B cell (primary cell): ENCODE data around the gene ATP4B. TPM values are rescaled to one million over a fixed set of nuclear protein-coding genes. Genes with fewer than 3 reads are reported as not detected.

Experiments used
- ATAC-seq: fragments of 200-7000 bp; cut with Tn5 transposase; one replicate; pipeline ENCODE4 v1.10.0; 2021; ENCODE audit warnings: low read depth, mild to moderate bottlenecking, moderate number of reproducible peaks, moderate library complexity
- CTCF ChIA-PET: fragments of 350-600 bp; sonication (Branson Sonifier 250); formaldehyde crosslinking; loops from one replicate; lab custom pipeline; 2021; ENCODE audit warnings: antibody characterized with exemption, inconsistent platforms; lab: Charles Lee
- POLR2A ChIA-PET: fragments of 350-600 bp; sonication (Branson Sonifier 250); formaldehyde crosslinking; loops from one replicate; lab custom pipeline; 2021; ENCODE audit warnings: antibody characterized with exemption; lab: Charles Lee
- DNase-seq: peaks from one replicate; pipeline ENCODE4 v3.0.0; 2013
- H2AFZ ChIP-seq: 2 replicates; pipeline ENCODE4 v1.6.1; 2012; ENCODE audit warnings: mild to moderate bottlenecking, low read depth, low read length; ENCODE audit not compliant: insufficient read depth, poor library complexity, severe bottlenecking
- H3K27ac ChIP-seq, 2 donors: 1 replicate in 1 of 2; 2 replicates in 1 of 2; pipeline ENCODE4 v1.5.1; 2012 to 2013; ENCODE audit warnings: low read length in 2 of 2, mild to moderate bottlenecking in 2 of 2, moderate library complexity in 1 of 2
- H3K27me3 ChIP-seq, 4 experiments: fragments of 200-600 bp in 1 of 4; sonication (generic) in 1 of 4; replicated peaks in 1 of 4; 1 replicate in 2 of 4; 2 replicates in 2 of 4; pipeline versions ENCODE4 v1.6.1 to v1.7.0; 2013 to 2016; ENCODE audit warnings: low read length in 3 of 4, mild to moderate bottlenecking in 2 of 4, mixed read lengths in 1 of 4, moderate library complexity in 1 of 4; ENCODE audit not compliant: insufficient read depth in 4 of 4, control insufficient read depth in 3 of 4; ENCODE audit errors: control extremely low read depth in 1 of 4
- H3K36me3 ChIP-seq, 2 experiments: replicated peaks in 1 of 2; 1 replicate in 1 of 2; 2 replicates in 1 of 2; pipeline versions ENCODE4 v1.6.1 to v1.7.1; 2013; ENCODE audit warnings: low read length in 1 of 2; ENCODE audit not compliant: insufficient read depth in 2 of 2, control insufficient read depth in 1 of 2; ENCODE audit errors: control extremely low read depth in 1 of 2, extremely low read depth in 1 of 2
- H3K4me1 ChIP-seq, 2 donors: fragments of 200-600 bp in 1 of 2; sonication (generic) in 1 of 2; 1 replicate in 1 of 2; 2 replicates in 1 of 2; pipeline versions ENCODE4 v1.5.1 to v1.6.1; 2013 to 2017; ENCODE audit warnings: low read length in 2 of 2; ENCODE audit not compliant: control insufficient read depth in 2 of 2, insufficient read depth in 2 of 2
- H3K4me2 ChIP-seq: replicated peaks from 2 replicates; pipeline ENCODE3; 2012; ENCODE audit warnings: mild to moderate bottlenecking, low read depth, low read length; ENCODE audit not compliant: poor library complexity, severe bottlenecking
- H3K4me3 ChIP-seq, 5 experiments: fragments of 200-600 bp in 1 of 5; sonication (generic) in 1 of 5; 1 replicate in 3 of 5; 2 replicates in 2 of 5; pipeline versions ENCODE4 v1.5.1 to v1.7.0; 2011 to 2016; ENCODE audit warnings: low read length in 4 of 5, mild to moderate bottlenecking in 4 of 5, low read depth in 2 of 5, control low read depth in 1 of 5, moderate library complexity in 1 of 5; ENCODE audit not compliant: insufficient read depth in 1 of 5; ENCODE audit errors: control extremely low read depth in 1 of 5, extremely low read depth in 1 of 5
- H3K79me2 ChIP-seq: fragments of 200-600 bp; sonication (generic); one replicate; pipeline ENCODE4 v1.6.0; 2016; ENCODE audit warnings: low read length; ENCODE audit not compliant: control insufficient read depth, insufficient read depth
- H3K9ac ChIP-seq: fragments of 200-600 bp; sonication (generic); 2 replicates; pipeline ENCODE4 v1.6.1; 2017; ENCODE audit warnings: mild to moderate bottlenecking, low read length, moderate library complexity
- H3K9me3 ChIP-seq, 3 donors: one replicate each; pipeline versions ENCODE4 v1.6.1 to v1.7.1; 2013; ENCODE audit warnings: low read length in 2 of 3; ENCODE audit not compliant: control insufficient read depth in 2 of 3, insufficient read depth in 1 of 3; ENCODE audit errors: control extremely low read depth in 1 of 3
- H4K20me1 ChIP-seq: 2 replicates; pipeline ENCODE4 v1.6.0; 2012; ENCODE audit warnings: mild to moderate bottlenecking, low read length; ENCODE audit not compliant: insufficient read depth, control insufficient read depth, poor library complexity, severe bottlenecking
- H3K27ac Mint-ChIP-seq: one replicate; pipeline ENCODE4 v1.8.0; 2021; ENCODE audit warnings: mixed read lengths
- H3K27me3 Mint-ChIP-seq: one replicate; pipeline ENCODE4 v1.8.0; 2021; ENCODE audit warnings: mixed read lengths
- H3K4me1 Mint-ChIP-seq: one replicate; pipeline ENCODE4 v1.8.0; 2021; ENCODE audit warnings: mixed read lengths
- H3K4me3 Mint-ChIP-seq: one replicate; pipeline ENCODE4 v1.8.0; 2021; ENCODE audit warnings: mixed read lengths
- H3K9me3 Mint-ChIP-seq: one replicate; pipeline ENCODE4 v1.8.0; 2022; ENCODE audit warnings: mixed read lengths; ENCODE audit not compliant: insufficient read depth
- EZH2 ChIP-seq: IDR thresholded peaks from 2 replicates; pipeline ENCODE4 v1.6.1; 2012; ENCODE audit warnings: borderline replicate concordance, low read depth, mild to moderate bottlenecking, moderate library complexity, low read length; ENCODE audit not compliant: insufficient read depth, poor library complexity, severe bottlenecking
- WGBS: methylation state at CpG from one replicate; pipeline ENCODE4 v1.1.5; 2013; ENCODE audit warnings: missing lambda C conversion rate; ENCODE audit not compliant: insufficient coverage; 5-methylcytosine and 5-hydroxymethylcytosine counted together
- intact Hi-C: fragments of 100-400 bp; cut with micrococcal nuclease; formaldehyde crosslinking; loops from one replicate; pipeline ENCODE4 v1.10.0; 2022
- polyA plus RNA-seq: library from polyadenylated mRNA; depleted of rRNA; stranded (reverse); fragments of >200 nt; gene quantifications from 2 replicates; pipeline ENCODE4 v1.2.3, GENCODE V29; 2012
- total RNA-seq, 2 donors: library from RNA; stranded (reverse); fragments of 120-200 nt in 1 of 2; gene quantifications; 1 replicate in 1 of 2; 2 replicates in 1 of 2; pipeline versions ENCODE4 v1.2.3 to v1.2.4, GENCODE V29; 2013 to 2022
- TF ChIP-seq, protein P1 (sequence below): fragments of 200-600 bp; IDR thresholded peaks from one replicate; pipeline ENCODE4 v1.8.0; 2022; ENCODE audit warnings: antibody characterized with exemption, mild to moderate bottlenecking

Gene ATP4B
- total and polyA plus RNA-seq, 2 donors (not counting 1 experiment from before 2014, with no cell fraction given), result not detected

DNA sequence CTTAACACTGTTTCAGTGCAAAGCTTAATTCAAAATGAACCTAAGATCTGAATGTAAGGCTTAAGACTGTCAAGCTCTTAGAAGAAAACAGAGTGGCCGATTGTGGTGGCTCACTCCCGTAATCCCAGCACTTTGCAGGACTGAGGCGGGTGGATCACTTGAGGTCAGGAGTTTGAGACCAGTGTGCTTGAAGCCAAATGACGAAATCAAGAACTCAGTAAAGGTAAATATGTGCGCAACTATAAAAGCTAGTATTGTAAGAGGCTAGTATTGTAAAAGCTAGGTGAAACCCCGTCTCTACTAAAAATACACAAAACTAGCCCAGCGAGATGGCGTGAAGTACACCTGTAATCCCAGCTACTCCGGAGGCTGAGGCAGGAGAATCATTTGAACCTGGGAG, 12.7 kb downstream of the ATP4B start:
- H3K4me2 ChIP-seq, result no peak overlapping the region
- H3K27ac ChIP-seq, result no peak overlapping the region
- DNase-seq (no peak), ATAC-seq (no peak)
- no peaks in the 10 kb centered on the region for H3K27me3 Mint-ChIP-seq
- ChIA-PET CTCF (no interaction called here), POLR2A (no interaction called here)
- H3K27ac Mint-ChIP-seq, result no peak overlapping the region
- peaks cover 33% of the 10 kb centered on the region for H3K4me1 Mint-ChIP-seq
- no peak overlapping the region for H3K4me3 ChIP-seq
- no peaks in the 10 kb centered on the region for H3K9me3 Mint-ChIP-seq
- H3K4me1 ChIP-seq, result peaks cover 9 to 16% of the 10 kb centered on the region in 2 donors
- no peak for TF ChIP-seq EZH2
- TF ChIP-seq, protein P1, sequence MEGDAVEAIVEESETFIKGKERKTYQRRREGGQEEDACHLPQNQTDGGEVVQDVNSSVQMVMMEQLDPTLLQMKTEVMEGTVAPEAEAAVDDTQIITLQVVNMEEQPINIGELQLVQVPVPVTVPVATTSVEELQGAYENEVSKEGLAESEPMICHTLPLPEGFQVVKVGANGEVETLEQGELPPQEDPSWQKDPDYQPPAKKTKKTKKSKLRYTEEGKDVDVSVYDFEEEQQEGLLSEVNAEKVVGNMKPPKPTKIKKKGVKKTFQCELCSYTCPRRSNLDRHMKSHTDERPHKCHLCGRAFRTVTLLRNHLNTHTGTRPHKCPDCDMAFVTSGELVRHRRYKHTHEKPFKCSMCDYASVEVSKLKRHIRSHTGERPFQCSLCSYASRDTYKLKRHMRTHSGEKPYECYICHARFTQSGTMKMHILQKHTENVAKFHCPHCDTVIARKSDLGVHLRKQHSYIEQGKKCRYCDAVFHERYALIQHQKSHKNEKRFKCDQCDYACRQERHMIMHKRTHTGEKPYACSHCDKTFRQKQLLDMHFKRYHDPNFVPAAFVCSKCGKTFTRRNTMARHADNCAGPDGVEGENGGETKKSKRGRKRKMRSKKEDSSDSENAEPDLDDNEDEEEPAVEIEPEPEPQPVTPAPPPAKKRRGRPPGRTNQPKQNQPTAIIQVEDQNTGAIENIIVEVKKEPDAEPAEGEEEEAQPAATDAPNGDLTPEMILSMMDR, result no peak
- H3K36me3 ChIP-seq, result no peaks in the 10 kb centered on the region
- H3K9ac ChIP-seq, result no peak overlapping the region
- no peak overlapping the region for H3K4me3 Mint-ChIP-seq
- intact Hi-C loops, result no loop called here
- H3K79me2 ChIP-seq, result no peaks in the 10 kb centered on the region
- H4K20me1 ChIP-seq, result no peaks in the 10 kb centered on the region
- WGBS, result 98% methylated on average over 6 of the region's 9 CpGs
- H2AFZ ChIP-seq, result no peak overlapping the region
- H3K9me3 ChIP-seq, result peaks cover 0 to 3% (median 1%) of the 10 kb centered on the region in 3 donors
- H3K27me3 ChIP-seq, result no peaks in the 10 kb centered on the region

DNA sequence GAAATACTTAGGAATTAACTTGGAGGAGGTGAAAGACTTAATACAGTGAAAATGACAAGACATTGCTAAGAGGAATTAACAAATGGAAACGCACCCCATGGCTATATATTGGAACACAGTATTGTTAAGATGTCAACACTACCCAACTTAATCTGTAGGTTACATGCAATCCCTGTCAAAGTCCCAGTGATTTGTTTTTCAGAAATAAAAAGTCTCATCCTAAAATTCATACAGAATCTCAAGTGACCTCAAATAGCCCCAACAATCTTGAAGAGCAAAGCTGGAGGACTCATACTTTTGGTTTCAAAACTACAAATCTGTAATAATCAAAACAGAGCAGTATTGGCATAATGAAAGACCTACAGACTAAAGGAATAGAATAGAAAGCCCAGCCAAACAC, 13.2 kb downstream of the ATP4B start:
- no peak overlapping the region for H3K4me3 Mint-ChIP-seq
- intact Hi-C loops, result no loop called here

More for the DNA sequence above, 13.2 kb downstream of the ATP4B start:
- Mint-ChIP-seq H3K9me3 (no peaks in the 10 kb centered on the region), H3K4me1 (peaks cover 33% of the 10 kb centered on the region), H3K27me3 (no peaks in the 10 kb centered on the region), H3K27ac (no peak overlapping the region)
- H3K4me3 ChIP-seq, result no peak overlapping the region
- WGBS, result no CpG with 5 or more reads among the region's 1 CpG
- no peaks in the 10 kb centered on the region for H3K79me2 ChIP-seq
- CTCF ChIA-PET, result no interaction called here
- H2AFZ ChIP-seq, result no peak overlapping the region
- POLR2A ChIA-PET, result no interaction called here
- no peak overlapping the region for H3K27ac ChIP-seq
- peaks cover 0 to 3% of the 10 kb centered on the region in 2 experiments for H3K36me3 ChIP-seq
- no peak overlapping the region for H3K4me2 ChIP-seq
- peaks cover 9 to 16% of the 10 kb centered on the region in 2 donors for H3K4me1 ChIP-seq
- peaks cover 0 to 3% (median 1%) of the 10 kb centered on the region in 3 donors for H3K9me3 ChIP-seq
- no peak overlapping the region for H3K9ac ChIP-seq
- no peak for ATAC-seq
- TF ChIP-seq, protein P1, result no peak
- no peak for DNase-seq
- H3K27me3 ChIP-seq, result no peaks in the 10 kb centered on the region
- no peaks in the 10 kb centered on the region for H4K20me1 ChIP-seq
